ENCODE results near the gene GRM2.

GRCh38 chr3:51739110-51739509 lies 32.2 kb downstream of the GRM2 start:
- TF ChIP-seq EZH2 (IDR thresholded peaks at IDR 0.05; ENCODE audit: borderline replicate concordance, low read depth, low read length, poor library complexity, severe bottlenecking) (no peak), CTCF (conservative IDR thresholded peaks at IDR 0.05; ENCODE audit: low read depth, low read length) (no peak)

All from A673 (cell line).